ENCODE data around the gene CACNG8.

Gene CACNG8

GRCh38 chr19:53982611-53983010 lies 19.9 kb downstream of the CACNG8 start:
- TF ChIP-seq POLR2AphosphoS5 (IDR thresholded peaks at IDR 0.05; ENCODE audit: low read depth, low read length) = no peak

GRCh38 chr19:53983457-53984289 lies 20.9 kb downstream of the CACNG8 start:
- TF ChIP-seq REST (IDR thresholded peaks at IDR 0.05; ENCODE audit: insufficient read depth in 1 of 2, low read depth in 2 of 2, low read length in 2 of 2) (no peak), SIN3A (IDR thresholded peaks at IDR 0.05; ENCODE audit: borderline replicate concordance, insufficient read depth, low read length) (no peak), FOXP2 (optimal IDR thresholded peaks at IDR 0.05; ENCODE audit: borderline replicate concordance, extremely low read depth, extremely low read length, insufficient read depth) (no peak), POLR2AphosphoS5 (IDR thresholded peaks at IDR 0.05; ENCODE audit: low read depth, low read length) (no peak), TAF1 (IDR thresholded peaks at IDR 0.05; ENCODE audit: borderline replicate concordance, insufficient read depth, low read length) (no peak)

- no peak for TF ChIP-seq POLR2AphosphoS5 (IDR thresholded peaks at IDR 0.05; ENCODE audit: low read depth, low read length)
These were observed 23.1 kb downstream of the CACNG8 start for GRCh38 chr19:53985863-53986262.

GRCh38 chr19:53988981-53989380 lies 26.2 kb downstream of the CACNG8 start:
- TF ChIP-seq FOXP2 (optimal IDR thresholded peaks at IDR 0.05; ENCODE audit: borderline replicate concordance, extremely low read depth, extremely low read length, insufficient read depth) (no peak), REST (IDR thresholded peaks at IDR 0.05; ENCODE audit: insufficient read depth in 1 of 2, low read depth in 2 of 2, low read length in 2 of 2) (no peak), TAF1 (IDR thresholded peaks at IDR 0.05; ENCODE audit: borderline replicate concordance, insufficient read depth, low read length) (no peak), SIN3A (IDR thresholded peaks at IDR 0.05; ENCODE audit: borderline replicate concordance, insufficient read depth, low read length) (no peak), POLR2AphosphoS5 (IDR thresholded peaks at IDR 0.05; ENCODE audit: low read depth, low read length) (no peak)

- no peak for TF ChIP-seq REST (IDR thresholded peaks at IDR 0.05; ENCODE audit: insufficient read depth in 1 of 2, low read depth in 2 of 2, low read length in 2 of 2)
- no peak for TF ChIP-seq SIN3A (IDR thresholded peaks at IDR 0.05; ENCODE audit: borderline replicate concordance, insufficient read depth, low read length)
- no peak for TF ChIP-seq TAF1 (IDR thresholded peaks at IDR 0.05; ENCODE audit: borderline replicate concordance, insufficient read depth, low read length)
- no peak for TF ChIP-seq POLR2AphosphoS5 (IDR thresholded peaks at IDR 0.05; ENCODE audit: low read depth, low read length)
- TF ChIP-seq FOXP2 (optimal IDR thresholded peaks at IDR 0.05; ENCODE audit: borderline replicate concordance, extremely low read depth, extremely low read length, insufficient read depth) = no peak
These were observed 27.1 kb downstream of the CACNG8 start for GRCh38 chr19:53989600-53990533.
